HG02588 (cell line): Measurements from ENCODE around the gene GDNF.
"Not testable (repeated sequence)": the region's sequence is repeated elsewhere in the genome, so short reads cannot be mapped to it uniquely, and the experiment has no call there.

Source experiments
- ATAC-seq: cut with Tn5 transposase; IDR thresholded peaks from one replicate; pipeline ENCODE4 v1.9.1; 2021; ENCODE audit warnings: mild to moderate bottlenecking, moderate library complexity; ENCODE audit not compliant: unreplicated experiment

The GDNF gene

DNA sequence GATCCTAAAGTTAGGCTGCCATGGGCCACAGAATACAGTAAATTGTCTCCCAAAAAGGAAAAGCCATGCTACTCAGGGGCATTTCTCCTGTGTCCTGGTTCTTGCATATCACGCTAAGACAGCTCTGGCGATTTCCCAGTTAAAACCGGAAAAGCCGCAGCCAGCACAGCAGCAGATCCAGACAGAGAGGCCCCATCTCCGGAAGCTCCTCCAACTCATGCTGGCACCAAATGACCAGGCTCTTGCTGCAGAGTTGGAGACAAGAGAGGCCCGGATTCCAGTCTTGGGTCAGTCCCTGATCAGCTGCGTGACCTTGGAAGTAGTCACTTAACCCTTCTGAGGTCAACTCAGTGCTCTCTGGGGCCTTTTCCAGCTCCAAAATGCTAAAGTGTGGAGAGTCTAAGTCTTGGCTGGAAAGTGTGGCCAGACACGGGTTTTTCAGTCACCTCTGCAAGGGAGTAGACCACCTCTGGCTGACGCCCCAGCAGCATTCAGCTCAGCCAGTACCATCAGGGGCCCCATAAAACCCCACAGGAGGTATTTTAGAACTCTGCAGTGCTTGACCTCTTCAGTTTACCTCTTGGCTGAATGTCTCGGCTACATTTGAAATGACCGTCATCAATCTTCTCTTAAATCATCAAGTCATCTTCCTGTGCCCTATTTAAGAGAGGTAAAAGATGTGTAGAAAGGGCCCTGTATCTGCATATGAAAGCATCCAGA, 16.2 kb downstream of the GDNF start:
- no peak for ATAC-seq

DNA sequence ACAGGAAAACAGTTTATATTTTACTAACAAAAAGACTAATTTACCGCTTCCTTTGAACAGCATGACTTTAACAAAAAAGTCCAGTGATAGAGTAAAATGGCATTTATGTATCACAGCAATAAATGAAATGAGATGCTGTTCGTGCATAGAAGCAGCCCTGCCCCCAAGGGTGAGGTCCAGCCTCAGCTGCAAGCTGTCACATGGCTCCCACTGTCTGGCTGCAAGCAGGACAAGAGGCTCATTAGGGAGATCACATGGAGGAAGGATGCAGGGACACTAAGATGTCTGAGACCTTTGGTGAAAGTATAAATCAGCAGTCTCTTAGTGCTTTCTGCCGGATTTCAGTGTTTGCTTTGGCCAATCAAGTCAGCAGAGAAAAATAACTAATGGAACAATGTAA, 23.0 kb downstream of the GDNF start:
- no peak for ATAC-seq

DNA sequence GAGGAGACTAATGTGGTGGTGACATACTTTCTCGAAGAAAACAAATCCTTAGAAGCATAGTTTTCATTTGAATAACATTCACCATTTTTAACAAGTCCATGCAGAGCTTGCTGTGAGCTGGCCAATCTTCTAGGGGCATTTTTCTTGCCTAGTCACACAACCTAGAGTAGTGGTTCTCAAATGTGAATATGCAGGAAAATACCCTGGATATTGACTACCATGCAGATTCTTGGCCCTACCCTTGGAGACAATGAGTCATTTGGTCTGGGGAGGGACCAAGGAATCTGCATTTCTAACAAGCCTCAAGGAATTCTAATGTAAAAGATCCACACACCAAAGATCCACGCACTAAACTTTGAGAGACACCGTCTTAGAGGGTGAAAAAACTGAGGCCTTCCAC, 23.5 kb downstream of the GDNF start:
- no peak for ATAC-seq

DNA sequence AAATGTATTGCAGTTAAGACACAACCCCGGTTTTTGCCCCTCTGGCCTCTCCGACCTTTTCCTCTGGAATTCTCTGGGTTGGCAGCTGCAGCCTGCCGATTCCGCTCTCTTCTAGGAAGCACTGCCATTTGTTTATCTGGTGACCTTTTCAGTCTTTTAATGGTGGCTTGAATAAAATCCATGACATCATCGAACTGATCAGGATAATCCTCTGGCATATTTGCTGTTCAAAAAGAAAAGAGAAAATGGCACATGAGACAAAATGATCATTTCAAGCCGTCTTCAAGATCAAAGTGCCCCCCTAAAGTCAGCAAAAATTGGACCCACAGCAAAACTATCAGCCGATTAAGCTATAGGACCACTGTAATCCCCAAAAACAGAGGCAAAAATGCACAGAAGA, 23.9 kb downstream of the GDNF start:
- ATAC-seq, result no peak

DNA sequence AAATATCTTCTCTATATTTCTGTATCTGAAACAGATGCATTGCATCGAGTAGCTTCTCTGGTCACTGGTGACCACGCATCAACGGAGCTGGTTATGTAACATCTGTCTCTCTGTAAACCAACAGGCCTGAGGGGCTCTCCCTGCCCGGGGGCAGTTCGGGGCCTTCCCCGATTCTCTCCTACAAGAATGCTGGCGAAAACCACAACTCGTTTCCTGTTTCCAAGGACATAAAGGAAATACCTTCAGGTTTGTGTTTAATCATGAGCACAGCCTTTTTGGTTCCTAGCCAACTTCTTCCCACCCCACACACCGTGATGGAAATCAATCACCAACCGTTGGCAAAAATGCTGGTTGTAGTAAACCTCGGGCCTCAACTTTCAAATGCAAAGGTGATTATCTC, 25.1 kb downstream of the GDNF start:
- no peak for ATAC-seq

DNA sequence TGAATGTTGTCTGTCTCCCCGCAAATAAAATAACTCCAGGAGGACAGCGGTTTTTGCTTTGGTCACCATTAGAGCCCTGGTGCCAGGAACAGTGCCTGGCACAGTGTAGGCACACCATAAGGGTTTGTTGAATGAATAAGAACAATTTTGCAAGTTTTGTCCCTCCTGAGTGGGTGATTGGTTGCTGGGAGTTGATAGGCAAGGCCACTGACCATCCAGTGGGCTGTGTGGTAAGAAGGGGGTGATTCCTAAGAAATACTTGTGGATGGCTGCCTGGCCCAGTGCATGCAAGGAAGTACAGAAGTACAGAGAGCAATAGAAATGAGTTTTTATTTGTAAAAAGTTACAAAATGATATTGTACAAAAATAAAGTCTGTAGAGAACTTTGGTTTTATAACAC, 27.5 kb downstream of the GDNF start:
- no peak for ATAC-seq

DNA sequence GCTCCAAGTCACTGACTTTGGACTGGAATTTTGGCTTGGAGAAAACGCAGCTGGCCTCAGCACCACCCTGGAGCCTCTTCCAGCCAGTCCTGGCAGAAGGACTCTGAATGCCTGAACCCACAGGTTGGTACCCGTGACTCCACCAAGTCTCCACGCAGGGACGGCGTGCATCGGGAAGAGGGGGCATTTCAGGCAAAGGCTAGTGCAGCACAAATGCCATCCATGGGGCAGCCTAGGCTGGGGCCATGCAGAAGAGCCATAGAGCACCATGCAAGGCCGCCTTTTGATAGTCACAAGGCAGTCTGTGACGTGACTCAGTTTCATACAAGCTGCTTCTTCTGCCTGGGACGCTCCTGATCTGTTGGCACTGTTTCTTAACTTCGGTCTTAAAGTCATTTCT, 28.0 kb downstream of the GDNF start:
- ATAC-seq, result no peak

DNA sequence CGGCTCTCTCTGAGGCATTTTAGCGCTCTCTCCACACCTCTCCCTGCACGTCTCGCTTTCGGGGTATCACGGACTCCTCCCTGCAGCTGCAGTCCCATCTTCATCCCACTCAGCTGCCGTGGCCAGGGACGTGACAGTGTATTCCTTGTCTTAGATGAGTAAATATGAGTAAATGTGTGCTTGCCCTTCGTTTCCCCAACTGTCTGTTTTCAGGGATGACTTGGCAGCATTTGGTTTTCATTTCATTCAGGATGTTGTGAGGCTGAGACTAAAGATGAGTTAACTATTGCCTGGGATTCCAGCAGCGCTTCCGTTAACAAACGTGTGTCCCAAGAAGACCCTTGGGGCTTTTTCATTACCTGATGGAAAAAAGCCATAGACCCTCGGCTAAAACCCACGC, 29.5 kb downstream of the GDNF start:
- ATAC-seq, result no peak

DNA sequence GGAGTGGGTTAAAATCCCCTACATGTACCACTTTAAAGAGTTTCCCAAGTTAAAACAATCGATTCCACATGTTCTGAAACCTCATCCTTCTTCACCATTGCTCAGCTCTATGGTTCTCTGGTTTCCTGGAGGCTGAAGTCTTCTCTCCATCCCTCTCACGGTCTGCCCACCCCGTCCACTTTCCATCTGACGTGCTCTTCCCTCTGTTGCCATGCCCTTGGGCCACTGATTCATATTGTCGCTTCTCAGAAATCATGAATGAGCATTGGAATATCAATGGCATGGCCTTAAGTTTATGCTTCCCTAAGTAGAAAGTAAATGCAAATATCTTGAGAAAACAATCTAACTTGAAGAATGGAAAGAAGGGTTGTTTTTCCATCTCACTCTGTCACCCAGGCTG, 30.9 kb downstream of the GDNF start:
- no peak for ATAC-seq

DNA sequence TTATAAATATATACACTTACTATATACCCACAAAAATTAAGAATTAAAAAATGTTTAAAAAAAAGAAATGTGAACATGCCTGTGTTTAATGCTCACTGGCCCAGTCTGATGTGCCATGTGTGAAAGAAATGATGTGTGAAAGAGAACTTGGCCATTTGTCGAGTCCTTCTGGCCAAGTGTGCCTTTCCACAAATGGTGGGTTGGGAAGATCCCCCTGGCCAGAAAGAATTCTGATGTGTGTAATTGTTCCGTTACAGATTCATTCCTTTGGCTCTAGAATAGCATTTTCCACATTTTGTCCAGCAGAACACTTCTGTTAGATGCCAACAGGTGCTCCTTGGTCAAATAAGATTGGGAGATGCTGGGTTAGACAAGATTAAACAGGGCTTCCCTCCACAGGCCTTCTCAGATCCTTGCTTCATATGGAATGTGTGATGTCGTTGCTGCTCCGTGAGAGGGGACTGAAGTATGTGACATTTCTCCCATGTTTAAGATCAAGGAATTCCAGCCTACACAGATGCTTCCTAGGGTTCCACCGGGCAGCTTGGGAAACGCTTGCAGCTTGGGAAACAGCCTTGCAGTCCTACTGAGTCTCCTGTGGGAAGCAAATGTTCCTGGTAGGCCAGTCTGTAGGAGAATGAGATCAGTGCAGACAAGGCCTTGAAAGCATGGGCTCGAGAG, 32.1 kb downstream of the GDNF start:
- ATAC-seq, result no peak

DNA sequence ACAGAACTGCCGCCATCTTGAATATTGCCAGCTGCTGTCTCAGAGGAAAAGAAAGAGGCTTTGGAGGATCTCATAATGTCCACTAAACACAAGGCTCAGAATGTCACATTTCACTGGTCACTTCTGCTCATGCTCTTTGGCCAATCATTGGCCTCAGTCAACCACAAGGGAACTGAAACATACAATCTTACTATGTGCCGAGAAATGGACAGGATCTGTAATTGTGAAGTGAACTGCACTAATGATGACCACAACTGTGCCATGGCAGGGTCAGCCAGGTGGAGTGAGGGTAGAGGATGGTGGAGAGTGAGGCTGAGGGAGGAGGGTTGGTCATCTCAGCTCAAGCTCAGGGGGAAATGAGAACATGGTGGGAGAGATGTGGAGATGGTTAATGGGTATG, 32.8 kb downstream of the GDNF start:
- no peak for ATAC-seq

DNA sequence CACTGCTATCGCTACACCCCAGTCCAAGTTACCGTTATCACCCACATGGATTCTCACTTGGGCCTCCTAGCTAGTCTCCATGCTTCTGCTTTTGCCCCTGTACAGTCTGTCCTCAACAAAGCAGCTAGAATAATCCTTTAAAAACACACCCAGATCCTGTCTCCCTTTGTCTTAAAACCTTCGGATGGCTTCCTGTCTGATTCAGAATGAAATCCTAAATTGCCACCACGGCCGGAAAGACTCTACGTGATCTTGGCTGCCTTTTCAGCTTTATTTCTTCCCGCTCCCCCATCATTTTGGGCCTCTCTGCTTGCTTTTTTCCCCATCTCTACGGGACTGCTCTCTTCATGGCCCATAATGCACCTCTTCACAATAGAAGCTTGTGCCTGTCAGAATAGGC, 33.4 kb downstream of the GDNF start:
- ATAC-seq, result no peak

DNA sequence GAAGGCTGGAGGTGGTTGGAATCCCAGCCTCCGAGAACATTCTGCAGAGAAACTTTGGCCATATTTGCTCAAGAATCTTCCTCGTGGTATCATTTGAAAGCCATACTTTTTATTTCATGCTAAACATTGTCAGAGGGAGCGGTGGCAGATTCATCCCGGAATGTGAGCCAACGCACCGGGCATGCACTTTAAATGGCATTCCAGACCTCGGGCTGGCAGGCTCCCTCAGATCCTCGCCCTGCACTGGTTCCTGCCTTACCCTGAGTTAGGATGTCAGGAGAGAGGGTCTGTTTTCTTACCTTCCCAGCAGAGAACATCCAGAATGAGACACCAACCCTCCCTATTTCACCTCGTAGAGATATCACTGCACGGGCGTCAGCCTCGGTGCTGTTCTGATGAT, 33.8 kb downstream of the GDNF start:
- no peak for ATAC-seq

DNA sequence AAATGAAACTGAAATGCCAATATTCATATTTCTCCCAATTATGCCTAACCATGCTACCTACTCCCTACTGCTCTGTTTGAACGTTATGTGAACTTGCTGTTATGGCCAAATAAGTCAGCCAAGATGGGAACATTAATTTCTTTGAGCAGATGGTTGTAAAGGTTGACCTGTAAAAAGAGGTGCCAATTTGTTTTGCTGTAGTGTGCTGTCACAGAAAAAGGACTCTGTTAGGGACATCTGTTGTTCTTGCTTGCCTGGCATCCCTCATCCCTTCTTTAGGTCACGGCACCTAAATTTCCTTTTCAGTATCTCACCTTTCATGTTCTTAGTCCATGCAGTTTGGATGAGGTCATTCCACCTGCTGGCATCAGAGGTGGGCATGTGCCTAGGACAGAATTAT, 35.4 kb downstream of the GDNF start:
- no peak for ATAC-seq

DNA sequence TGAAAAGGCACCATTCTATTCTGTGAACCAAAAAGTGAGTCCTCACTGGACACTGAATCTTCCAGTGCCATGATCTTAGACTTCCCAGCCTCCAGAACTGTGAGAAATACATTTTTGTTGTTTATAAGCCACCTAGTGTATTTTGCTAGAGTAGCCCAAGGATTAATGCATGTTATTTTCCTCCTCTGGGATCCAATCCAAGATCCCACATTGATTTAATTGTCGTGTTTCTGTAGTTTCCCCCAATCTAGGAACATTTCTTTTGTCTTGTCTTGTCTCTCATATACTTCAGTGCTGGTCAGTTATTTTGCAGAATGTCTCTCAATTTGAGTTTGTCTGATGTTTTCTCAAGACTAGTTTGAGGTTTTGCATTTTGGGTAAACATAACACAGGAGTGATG, 36.4 kb downstream of the GDNF start:
- ATAC-seq, result no peak

DNA sequence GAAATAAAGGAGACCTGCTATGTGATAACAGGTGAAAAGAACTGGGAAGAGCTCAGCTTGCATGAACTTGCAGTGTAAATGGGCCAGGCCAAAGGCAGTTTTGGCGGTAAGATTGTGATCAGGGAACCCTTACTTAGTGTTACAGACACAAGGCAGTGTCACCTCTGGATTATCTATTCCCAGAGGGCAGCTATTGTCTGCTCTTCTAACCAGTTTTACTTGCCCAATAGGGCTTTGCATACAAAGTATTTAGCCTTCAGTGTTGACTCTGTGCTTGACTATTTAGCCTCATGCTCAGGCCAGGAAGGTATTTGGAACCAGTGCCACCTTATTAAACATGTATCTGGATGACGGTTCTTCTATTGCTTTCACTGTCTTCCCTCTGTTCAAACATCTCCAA, 38.3 kb downstream of the GDNF start:
- no peak for ATAC-seq

DNA sequence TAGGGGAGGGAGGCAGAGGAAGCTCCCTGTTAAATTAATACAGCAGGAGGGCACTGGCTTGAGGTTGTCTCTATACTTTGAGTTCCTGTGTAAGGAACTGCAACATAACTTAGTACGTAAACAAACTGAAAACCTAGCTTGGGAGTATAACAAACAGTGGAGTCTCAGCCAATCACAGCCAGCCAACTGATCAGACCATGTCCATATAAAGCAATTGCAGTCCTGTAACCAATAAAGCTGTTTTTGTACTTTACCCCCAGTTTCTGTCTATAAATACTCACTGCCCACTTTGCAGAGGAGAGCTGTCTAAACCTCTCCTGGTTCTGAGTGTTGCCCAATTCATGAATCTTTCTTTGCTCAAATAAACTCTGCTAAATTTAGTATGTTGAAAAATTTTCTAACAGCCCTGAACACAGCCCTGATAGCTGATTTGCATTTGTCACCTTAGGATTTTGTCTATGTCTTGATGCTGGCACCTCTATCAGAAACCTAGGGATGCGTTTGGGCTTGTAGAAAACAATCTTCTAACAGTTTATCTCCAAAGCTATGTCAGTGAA, 39.9 kb downstream of the GDNF start:
- ATAC-seq, result no peak

DNA sequence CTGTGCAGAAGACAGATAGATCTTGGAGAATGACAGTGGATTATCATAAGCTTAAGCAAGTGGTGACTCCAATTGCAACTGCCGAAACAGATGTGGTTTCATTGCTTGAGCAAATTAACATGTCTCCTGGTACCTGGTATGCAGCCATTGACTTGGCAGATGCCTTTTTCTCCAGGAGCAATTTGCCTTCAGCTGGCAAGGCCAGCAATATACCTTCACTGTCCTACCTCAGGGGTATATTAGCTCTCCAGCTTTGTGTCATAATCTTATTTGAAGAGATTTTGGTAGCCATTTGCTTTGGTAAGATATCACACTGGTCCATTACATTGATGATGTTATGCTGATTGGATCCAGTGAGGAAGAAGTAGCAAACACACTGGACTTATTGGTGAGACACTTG, 43.4 kb downstream of the GDNF start:
- not testable (repeated sequence) for ATAC-seq

DNA sequence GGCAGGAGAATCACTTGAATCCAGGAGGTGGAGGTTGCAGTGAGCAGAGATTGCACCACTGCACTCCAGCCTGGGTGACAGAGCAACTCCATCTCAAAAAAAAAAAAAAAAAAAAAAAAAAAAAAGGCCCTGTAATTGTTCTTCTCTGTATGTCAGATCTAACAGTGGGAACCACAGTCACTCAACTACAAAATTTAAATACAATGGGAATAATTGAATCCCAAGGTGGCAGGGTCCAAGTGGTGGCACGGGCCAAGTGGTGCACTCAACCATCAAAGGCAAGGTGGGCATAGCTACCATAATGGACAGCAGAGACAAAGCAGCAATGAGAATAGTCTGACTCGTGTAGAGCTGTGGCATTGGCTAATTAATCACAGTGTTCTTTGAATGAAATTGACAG, 44.5 kb downstream of the GDNF start:
- not testable (repeated sequence) for ATAC-seq

DNA sequence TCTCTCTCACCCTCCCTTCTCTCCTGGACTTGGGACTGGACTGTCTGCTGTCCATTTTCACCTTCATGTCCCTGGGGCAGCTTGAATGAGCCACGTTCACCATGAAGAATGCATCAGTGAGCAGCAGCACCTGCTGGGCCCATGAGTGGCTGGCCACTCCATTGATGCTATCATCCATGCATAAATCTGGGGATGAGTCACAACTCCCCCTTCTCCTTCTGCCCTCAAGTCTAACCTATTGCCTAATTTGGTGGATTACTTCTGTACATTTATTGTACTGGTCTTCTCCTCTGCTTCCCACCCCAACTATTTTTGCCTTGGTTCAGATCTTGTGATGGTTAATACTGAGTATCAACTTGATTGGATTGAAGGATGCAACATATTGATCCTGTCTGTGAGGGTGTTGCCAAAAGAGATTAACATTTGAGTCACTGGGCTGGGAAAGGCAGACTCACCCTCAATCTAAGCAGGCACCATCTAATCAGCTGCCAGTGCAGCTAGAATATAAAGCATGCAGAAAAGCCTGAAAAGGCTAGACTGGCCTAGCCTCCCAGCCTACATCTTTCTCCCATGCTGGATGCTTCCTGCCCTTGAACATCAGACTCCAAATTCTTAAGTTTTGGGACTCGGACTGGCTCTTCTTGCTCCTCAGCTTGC, 46.7 kb downstream of the GDNF start:
- no peak for ATAC-seq

DNA sequence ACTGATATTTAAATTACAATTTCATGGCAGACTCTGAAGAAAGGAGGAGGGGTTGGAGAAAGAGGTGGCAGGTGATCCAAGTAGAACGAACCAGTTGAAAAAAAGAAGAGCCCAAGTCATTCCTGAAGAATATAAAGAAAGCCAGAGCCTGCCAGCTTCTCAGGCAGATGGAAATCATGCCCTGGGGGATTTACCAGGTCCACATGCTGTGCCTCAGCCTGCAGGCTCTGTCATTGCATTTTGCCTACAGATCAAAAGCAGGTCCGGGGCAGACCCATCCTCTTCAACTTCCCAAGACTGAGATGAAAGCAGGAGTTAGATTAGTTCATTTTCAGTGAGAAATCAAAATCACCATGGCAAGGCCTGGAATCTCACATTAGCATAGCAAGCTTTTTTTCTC, 48.5 kb downstream of the GDNF start:
- no peak for ATAC-seq

DNA sequence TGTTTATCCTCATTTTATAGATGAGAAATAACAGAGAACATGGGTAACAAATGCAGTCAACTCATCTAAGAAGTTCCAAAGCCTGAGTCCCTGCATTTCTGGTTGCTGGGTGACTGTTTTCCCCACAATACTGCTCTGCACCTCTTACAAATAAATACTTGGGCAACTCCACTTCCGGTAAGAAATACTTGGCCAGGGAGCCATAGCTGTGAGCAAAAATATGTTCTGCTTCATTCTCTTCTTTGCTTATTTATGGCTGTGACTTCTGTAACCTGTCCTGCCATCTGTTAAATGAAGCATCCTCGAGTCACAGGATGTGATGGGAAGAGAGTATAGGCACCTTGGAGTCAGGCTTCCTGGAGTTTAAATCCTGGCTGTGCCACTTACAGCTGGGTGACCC, 49.9 kb downstream of the GDNF start:
- ATAC-seq, result no peak
